HG03439 (cell line): ENCODE results near the gene PTPN7.

ENCODE experiments used
- ATAC-seq: cut with Tn5 transposase; IDR thresholded peaks from one replicate; pipeline ENCODE4 v1.9.1; 2021; ENCODE audit warnings: mild to moderate bottlenecking, moderate library complexity; ENCODE audit not compliant: unreplicated experiment

PTPN7 gene

GRCh38 chr1:202110977-202111376, 49.4 kb downstream of the PTPN7 start:
- ATAC-seq, result no peak

GRCh38 chr1:202107801-202108731, 52.3 kb downstream of the PTPN7 start:
- no peak for ATAC-seq

- no peak for ATAC-seq
Measured at GRCh38 chr1:202107321-202107761, 53.1 kb downstream of the PTPN7 start.

- no peak for ATAC-seq
Measured at GRCh38 chr1:202106340-202107254, 53.8 kb downstream of the PTPN7 start.

GRCh38 chr1:202105571-202106339, 54.6 kb downstream of the PTPN7 start:
- ATAC-seq, result no peak

GRCh38 chr1:202104073-202104472, 56.3 kb downstream of the PTPN7 start:
- ATAC-seq, result no peak

GRCh38 chr1:202101184-202101583, 59.2 kb downstream of the PTPN7 start:
- no peak for ATAC-seq
